Breast epithelium (tissue), 4 donors: ENCODE results near the gene ESPNL. TPM values are rescaled to one million over a fixed set of nuclear protein-coding genes. Genes with fewer than 3 reads are reported as not detected.

ENCODE experiments used
- DNase-seq, 2 donors: peaks; one replicate each; pipeline ENCODE4 v3.0.0-alpha.2; 2019; ENCODE audit warnings: low spot score in 2 of 2
- H3K27ac ChIP-seq, 2 donors: fragments of 200-600 bp; sonication (generic) in 1 of 2; one replicate each; pipeline ENCODE4 v1.5.1; 2016 to 2019; ENCODE audit warnings: mild to moderate bottlenecking in 1 of 2
- H3K27me3 ChIP-seq, 2 donors: fragments of 200-600 bp; sonication (generic) in 1 of 2; one replicate each; pipeline versions ENCODE4 v1.5.1 to v1.6.0; 2017 to 2019; ENCODE audit warnings: control low read depth in 1 of 2, mild to moderate bottlenecking in 1 of 2
- H3K36me3 ChIP-seq: fragments of 200-600 bp; one replicate; pipeline ENCODE4 v1.5.1; 2019
- H3K4me1 ChIP-seq, 2 donors: fragments of 200-600 bp; sonication (generic); one replicate each; pipeline ENCODE4 v1.5.1; 2016 to 2019; ENCODE audit warnings: control low read depth in 1 of 2
- H3K4me3 ChIP-seq, 3 donors: fragments of 200-600 bp; sonication (generic); 1 replicate in 2 of 3; 2 replicates in 1 of 3; pipeline ENCODE4 v1.5.1; 2016 to 2019; ENCODE audit warnings: mild to moderate bottlenecking in 3 of 3, moderate library complexity in 2 of 3
- H3K9me3 ChIP-seq, 2 donors: fragments of 200-600 bp; sonication (generic) in 1 of 2; one replicate each; pipeline ENCODE4 v1.5.1; 2016 to 2019; ENCODE audit warnings: control low read depth in 1 of 2
- CTCF ChIP-seq, 3 donors: fragments of 450-650 bp; IDR thresholded peaks; one replicate each; pipeline ENCODE4 v1.5.1; 2016 to 2017; ENCODE audit warnings: antibody characterized with exemption in 3 of 3, mild to moderate bottlenecking in 3 of 3, moderate library complexity in 3 of 3
- POLR2A ChIP-seq: fragments of 450-650 bp; IDR thresholded peaks from one replicate; pipeline ENCODE4 v1.6.1; 2016; ENCODE audit warnings: antibody characterized with exemption, mild to moderate bottlenecking, moderate library complexity
- POLR2AphosphoS5 ChIP-seq, 3 donors: sonication (generic); formaldehyde crosslinking; IDR thresholded peaks; one replicate each; pipeline ENCODE4 v1.6.1; 2017; ENCODE audit warnings: antibody characterized with exemption in 3 of 3
- intact Hi-C: fragments of 100-400 bp; cut with DNase I; formaldehyde crosslinking; loops from one replicate; pipeline ENCODE4 v1.15.1; 2023; ENCODE audit warnings: low total_unique reads
- total RNA-seq, 3 donors: library from RNA; depleted of rRNA; stranded (reverse); fragments of >200 nt; gene quantifications; one replicate each; pipeline ENCODE4 v1.1.0, GENCODE V29; 2016

Gene ESPNL
- total RNA-seq, 3 donors from 2014 or later: 0.15 to 1.3 (median 0.64) TPM

GRCh38 chr2:238171575-238172187 lies 71.5 kb downstream of the ESPNL start:
- Histone ChIP-seq H3K4me3 (no peak overlapping the region), H3K27me3 (no peaks in the 10 kb centered on the region), H3K4me1 (no peaks in the 10 kb centered on the region), H3K27ac (no peak overlapping the region), H3K9me3 (no peaks in the 10 kb centered on the region), H3K36me3 (no peaks in the 10 kb centered on the region)
- intact Hi-C loops: no loop called here
- TF ChIP-seq CTCF (IDR thresholded peaks at IDR 0.05) (no peak), POLR2AphosphoS5 (IDR thresholded peaks at IDR 0.05) (no peak), POLR2A (no peak)
- DNase-seq: no peak

- Histone ChIP-seq H3K4me3 (no peak overlapping the region), H3K9me3 (no peaks in the 10 kb centered on the region), H3K27me3 (no peaks in the 10 kb centered on the region), H3K36me3 (no peaks in the 10 kb centered on the region), H3K4me1 (no peaks in the 10 kb centered on the region), H3K27ac (no peak overlapping the region)
- intact Hi-C loops: no loop called here
- no peak for DNase-seq
- no peak for TF ChIP-seq POLR2AphosphoS5 (IDR thresholded peaks at IDR 0.05)
- no peak for TF ChIP-seq CTCF (IDR thresholded peaks at IDR 0.05)
- TF ChIP-seq POLR2A: no peak
Measured at GRCh38 chr2:238172439-238172838, 72.3 kb downstream of the ESPNL start.

- H3K4me3 ChIP-seq: no peak overlapping the region
- intact Hi-C loops: no loop called here
- no peaks in the 10 kb centered on the region for H3K4me1 ChIP-seq
- no peaks in the 10 kb centered on the region for H3K36me3 ChIP-seq
- no peak overlapping the region for H3K27ac ChIP-seq
- H3K27me3 ChIP-seq: no peaks in the 10 kb centered on the region
- H3K9me3 ChIP-seq: no peaks in the 10 kb centered on the region
- TF ChIP-seq CTCF (IDR thresholded peaks at IDR 0.05) (no peak), POLR2AphosphoS5 (IDR thresholded peaks at IDR 0.05) (no peak), POLR2A (no peak)
- DNase-seq: no peak
Measured at GRCh38 chr2:238173692-238174091, 73.6 kb downstream of the ESPNL start.

DNA sequence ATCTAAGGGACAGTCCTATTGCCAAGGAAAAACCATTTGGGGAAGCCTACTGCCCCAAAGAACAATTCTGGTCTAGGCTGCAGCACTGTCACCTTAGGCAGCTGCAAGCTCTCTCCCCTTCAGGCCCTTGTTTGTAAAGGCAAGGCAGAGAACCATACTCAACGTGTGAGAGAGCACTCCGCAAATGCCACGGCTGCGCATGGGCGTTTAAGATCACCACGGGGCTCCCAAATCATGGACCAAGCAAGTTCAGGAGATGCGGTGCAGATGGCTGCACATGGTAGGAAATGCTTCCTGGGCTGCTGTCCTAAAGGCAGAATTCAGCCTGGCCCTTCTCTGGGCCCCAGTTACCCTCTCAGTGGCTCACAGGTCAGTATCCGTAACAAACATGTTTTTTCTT lies 74.2 kb downstream of the ESPNL start:
- TF ChIP-seq POLR2A (no peak), CTCF (IDR thresholded peaks at IDR 0.05) (no peak), POLR2AphosphoS5 (IDR thresholded peaks at IDR 0.05) (no peak)
- Histone ChIP-seq H3K27ac (no peak overlapping the region), H3K9me3 (no peaks in the 10 kb centered on the region), H3K36me3 (no peaks in the 10 kb centered on the region), H3K4me1 (no peaks in the 10 kb centered on the region), H3K27me3 (no peaks in the 10 kb centered on the region), H3K4me3 (no peak overlapping the region)
- intact Hi-C loops: no loop called here
- DNase-seq: no peak

DNA sequence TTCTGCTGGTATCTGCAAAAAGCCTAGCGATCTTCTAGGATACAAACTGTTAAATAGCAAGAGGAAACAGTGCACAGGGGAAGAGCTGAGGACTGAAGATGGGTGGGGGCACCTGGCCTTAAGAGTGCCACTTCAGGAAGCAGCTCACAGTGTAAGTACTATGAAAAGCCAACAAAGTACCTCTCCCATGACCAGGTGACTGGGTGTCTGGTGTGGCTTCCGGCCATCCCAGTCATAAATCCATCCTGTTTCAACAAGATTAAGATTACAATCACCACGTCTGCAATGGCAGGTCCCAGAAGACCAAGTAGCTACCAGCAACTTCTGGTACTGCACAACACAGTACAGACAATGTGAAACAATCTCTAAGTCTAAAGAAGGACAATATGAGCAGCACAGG lies 74.6 kb downstream of the ESPNL start:
- H3K27me3 ChIP-seq: no peaks in the 10 kb centered on the region
- H3K36me3 ChIP-seq: no peaks in the 10 kb centered on the region
- no peaks in the 10 kb centered on the region for H3K4me1 ChIP-seq
- intact Hi-C loops: no loop called here
- TF ChIP-seq POLR2AphosphoS5 (IDR thresholded peaks at IDR 0.05): no peak
- TF ChIP-seq CTCF (IDR thresholded peaks at IDR 0.05): no peak
- no peak for TF ChIP-seq POLR2A
- H3K9me3 ChIP-seq: no peaks in the 10 kb centered on the region
- no peak overlapping the region for H3K27ac ChIP-seq
- DNase-seq: no peak
- H3K4me3 ChIP-seq: no peak overlapping the region
